CD4-positive, alpha-beta T cell (primary cell): ENCODE measurements around the gene SPDL1. TPM values are rescaled to one million over a fixed set of nuclear protein-coding genes. Genes with fewer than 3 reads are reported as not detected.

Source experiments
- ATAC-seq: fragments of 200-7000 bp; cut with Tn5 transposase; one replicate; pipeline ENCODE4 v1.10.0; 2022; ENCODE audit warnings: mild to moderate bottlenecking; ENCODE audit not compliant: poor library complexity
- CTCF ChIA-PET: fragments of 350-600 bp; sonication (Branson Sonifier 250); formaldehyde crosslinking; loops from one replicate; lab custom pipeline; 2021; ENCODE audit warnings: antibody characterized with exemption, inconsistent platforms; lab: Charles Lee
- POLR2A ChIA-PET: fragments of 350-600 bp; sonication (Branson Sonifier 250); formaldehyde crosslinking; loops from one replicate; lab custom pipeline; 2021; ENCODE audit warnings: antibody characterized with exemption, inconsistent platforms; lab: Charles Lee
- DNase-seq, 14 experiments: peaks; one replicate each; pipeline ENCODE4 v3.0.0-alpha.2; 2013 to 2020; ENCODE audit warnings: mixed read lengths in 2 of 14
- H3K27ac ChIP-seq, 2 donors: one replicate each; pipeline versions ENCODE4 v1.5.1 to v1.7.0; 2013; ENCODE audit warnings: low read length in 2 of 2, low read depth in 1 of 2, mild to moderate bottlenecking in 1 of 2
- H3K27me3 ChIP-seq, 2 experiments: 1 replicate in 1 of 2; 2 replicates in 1 of 2; pipeline versions ENCODE4 v1.6.1 to v1.7.0; 2013; ENCODE audit warnings: low read length in 2 of 2, control low read depth in 1 of 2, mild to moderate bottlenecking in 1 of 2, moderate library complexity in 1 of 2; ENCODE audit not compliant: insufficient read depth in 2 of 2, control insufficient read depth in 1 of 2
- H3K36me3 ChIP-seq: one replicate; pipeline ENCODE4 v1.6.1; 2013; ENCODE audit warnings: low read length, control low read depth; ENCODE audit not compliant: insufficient read depth
- H3K4me1 ChIP-seq: one replicate; pipeline ENCODE4 v1.6.1; 2013; ENCODE audit warnings: low read length, control low read depth; ENCODE audit not compliant: insufficient read depth
- H3K4me3 ChIP-seq: one replicate; pipeline ENCODE4 v1.5.1; 2013; ENCODE audit warnings: mild to moderate bottlenecking, low read length, moderate library complexity
- H3K9me3 ChIP-seq, 2 experiments: 1 replicate in 1 of 2; 2 replicates in 1 of 2; pipeline versions ENCODE4 v1.6.1 to v1.7.0; 2013; ENCODE audit warnings: low read length in 2 of 2, mild to moderate bottlenecking in 2 of 2, control low read depth in 1 of 2, moderate library complexity in 1 of 2; ENCODE audit not compliant: control insufficient read depth in 1 of 2, insufficient read depth in 1 of 2
- H3K27ac Mint-ChIP-seq: one replicate; pipeline ENCODE4 v1.8.0; 2020; ENCODE audit warnings: mixed read lengths
- H3K27me3 Mint-ChIP-seq: one replicate; pipeline ENCODE4 v1.8.0; 2021; ENCODE audit warnings: mixed read lengths
- H3K36me3 Mint-ChIP-seq: one replicate; pipeline ENCODE4 v1.8.0; 2021; ENCODE audit warnings: low read depth, mixed read lengths
- H3K4me1 Mint-ChIP-seq: one replicate; pipeline ENCODE4 v1.8.0; 2021; ENCODE audit warnings: low read depth, mixed read lengths
- H3K4me3 Mint-ChIP-seq: one replicate; pipeline ENCODE4 v1.8.0; 2020; ENCODE audit warnings: mild to moderate bottlenecking, mixed read lengths
- H3K9me3 Mint-ChIP-seq: one replicate; pipeline ENCODE4 v1.8.0; 2020; ENCODE audit warnings: mixed read lengths
- intact Hi-C, 2 experiments: fragments of 100-400 bp; cut with DNase I in 1 of 2; cut with micrococcal nuclease in 1 of 2; formaldehyde crosslinking; loops; one replicate each; pipeline versions ENCODE4 v1.15.1 to v1.9.0; 2023 to 2025; cut with DNase I, micrococcal nuclease
- total RNA-seq, 174 experiments: library from RNA in 2 of 174; stranded (reverse) in 2 of 174; gene quantifications; one replicate each; pipeline ENCODE4 v1.2.3 and lab custom pipeline; 2021 to 2026
- TF ChIP-seq, protein P1 (sequence below): fragments of 200-600 bp; IDR thresholded peaks from one replicate; pipeline ENCODE4 v1.8.0; 2022; ENCODE audit warnings: antibody characterized with exemption, mild to moderate bottlenecking

Gene SPDL1
- total RNA-seq, 2 experiments from 2014 or later = 4.3 to 5.6 TPM

DNA sequence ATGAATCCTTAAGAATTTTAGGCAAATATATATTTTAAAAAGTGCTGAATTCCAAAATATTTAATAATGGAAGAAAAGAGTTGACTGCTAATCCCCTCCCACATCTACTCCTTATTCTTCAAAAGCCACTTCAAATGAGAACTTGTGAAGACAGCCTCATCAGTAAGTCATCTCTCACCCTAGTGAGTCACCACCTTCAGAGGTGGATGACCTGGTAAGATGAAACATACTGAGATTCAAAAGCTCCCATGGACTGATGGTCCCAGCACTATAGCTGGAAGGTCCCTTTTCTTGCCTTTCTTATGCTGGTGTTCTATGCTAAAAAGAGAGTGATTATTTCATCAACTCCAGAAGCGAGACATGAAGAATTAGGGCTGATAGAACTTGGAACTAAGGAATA lies 37.8 kb upstream of the SPDL1 start:
- peaks cover 73% of the 10 kb centered on the region for H3K27me3 Mint-ChIP-seq
- DNase-seq = no peak
- Histone ChIP-seq H3K36me3 (no peaks in the 10 kb centered on the region), H3K27me3 (peaks cover 0 to 35% of the 10 kb centered on the region in 2 experiments), H3K9me3 (no peaks in the 10 kb centered on the region), H3K4me3 (no peak overlapping the region), H3K4me1 (no peaks in the 10 kb centered on the region), H3K27ac (no peak overlapping the region)
- POLR2A ChIA-PET = no interaction called here
- H3K4me1 Mint-ChIP-seq = no peaks in the 10 kb centered on the region
- H3K4me3 Mint-ChIP-seq = no peak overlapping the region
- intact Hi-C loops = no loop called here
- no peaks in the 10 kb centered on the region for H3K36me3 Mint-ChIP-seq
- no peaks in the 10 kb centered on the region for H3K9me3 Mint-ChIP-seq
- H3K27ac Mint-ChIP-seq = no peak overlapping the region
- TF ChIP-seq, protein P1, sequence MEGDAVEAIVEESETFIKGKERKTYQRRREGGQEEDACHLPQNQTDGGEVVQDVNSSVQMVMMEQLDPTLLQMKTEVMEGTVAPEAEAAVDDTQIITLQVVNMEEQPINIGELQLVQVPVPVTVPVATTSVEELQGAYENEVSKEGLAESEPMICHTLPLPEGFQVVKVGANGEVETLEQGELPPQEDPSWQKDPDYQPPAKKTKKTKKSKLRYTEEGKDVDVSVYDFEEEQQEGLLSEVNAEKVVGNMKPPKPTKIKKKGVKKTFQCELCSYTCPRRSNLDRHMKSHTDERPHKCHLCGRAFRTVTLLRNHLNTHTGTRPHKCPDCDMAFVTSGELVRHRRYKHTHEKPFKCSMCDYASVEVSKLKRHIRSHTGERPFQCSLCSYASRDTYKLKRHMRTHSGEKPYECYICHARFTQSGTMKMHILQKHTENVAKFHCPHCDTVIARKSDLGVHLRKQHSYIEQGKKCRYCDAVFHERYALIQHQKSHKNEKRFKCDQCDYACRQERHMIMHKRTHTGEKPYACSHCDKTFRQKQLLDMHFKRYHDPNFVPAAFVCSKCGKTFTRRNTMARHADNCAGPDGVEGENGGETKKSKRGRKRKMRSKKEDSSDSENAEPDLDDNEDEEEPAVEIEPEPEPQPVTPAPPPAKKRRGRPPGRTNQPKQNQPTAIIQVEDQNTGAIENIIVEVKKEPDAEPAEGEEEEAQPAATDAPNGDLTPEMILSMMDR = no peak
- ATAC-seq = no peak
- CTCF ChIA-PET = interaction anchor here (1.6 kb wide), 1 partner anchor 13 kb away, joined by 4 read pairs; no protein-coding TSS in a partner anchor

DNA sequence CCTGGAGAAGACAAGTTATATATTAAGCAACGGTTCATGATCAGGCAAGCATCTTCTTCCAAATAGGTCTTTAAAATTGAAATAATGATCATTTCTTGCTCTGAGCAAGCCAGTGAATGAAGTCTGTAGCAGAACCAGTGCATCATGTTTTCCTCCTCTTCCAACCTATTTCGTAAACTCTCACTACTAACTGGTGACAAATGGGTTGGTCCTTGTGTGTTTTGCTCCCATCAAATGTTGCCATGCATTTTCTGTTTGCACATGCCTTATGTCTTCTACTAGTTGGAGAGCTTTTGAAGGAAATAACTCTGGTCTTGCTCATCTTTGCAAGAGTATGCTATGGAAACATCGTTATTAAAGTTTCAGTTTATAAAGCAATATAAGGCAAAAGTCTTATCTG lies 37.2 kb upstream of the SPDL1 start:
- Mint-ChIP-seq H3K27me3 (peaks cover 79% of the 10 kb centered on the region), H3K9me3 (no peaks in the 10 kb centered on the region), H3K4me1 (no peaks in the 10 kb centered on the region), H3K36me3 (no peaks in the 10 kb centered on the region), H3K4me3 (no peak overlapping the region), H3K27ac (no peak overlapping the region)
- DNase-seq = no peak
- Histone ChIP-seq H3K9me3 (no peaks in the 10 kb centered on the region), H3K27me3 (peaks cover 0 to 41% of the 10 kb centered on the region in 2 experiments), H3K27ac (no peak overlapping the region), H3K4me3 (no peak overlapping the region), H3K36me3 (no peaks in the 10 kb centered on the region), H3K4me1 (no peaks in the 10 kb centered on the region)
- CTCF ChIA-PET = no interaction called here
- intact Hi-C loops = no loop called here
- POLR2A ChIA-PET = no interaction called here
- no peak for ATAC-seq
- TF ChIP-seq, protein P1 = no peak

DNA sequence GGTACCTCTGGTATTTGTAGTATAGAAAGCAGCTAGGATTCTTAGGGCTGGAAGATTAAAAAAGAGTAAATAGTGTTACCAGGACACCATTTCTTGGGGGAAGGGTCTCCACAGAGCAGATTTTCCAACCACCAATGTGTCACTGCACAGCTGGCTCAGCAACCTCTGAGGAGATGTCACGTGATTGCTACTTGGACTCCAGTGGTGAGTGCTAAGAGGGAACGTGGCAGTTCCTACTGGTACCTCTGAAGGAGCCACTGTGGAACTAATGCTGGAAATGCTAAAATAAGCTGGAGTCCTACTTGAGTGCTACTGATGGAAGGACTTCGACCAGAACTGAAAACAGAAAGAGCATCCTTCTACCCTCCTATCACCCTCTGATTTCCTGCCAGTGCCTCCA lies 36.1 kb upstream of the SPDL1 start:
- ChIA-PET POLR2A (no interaction called here), CTCF (no interaction called here)
- peaks cover 0 to 49% of the 10 kb centered on the region in 2 experiments for H3K27me3 ChIP-seq
- intact Hi-C loops = no loop called here
- H3K27ac ChIP-seq = no peak overlapping the region
- no peaks in the 10 kb centered on the region for H3K9me3 ChIP-seq
- ATAC-seq (no peak), DNase-seq (no peak)
- TF ChIP-seq, protein P1 = no peak
- no peaks in the 10 kb centered on the region for H3K36me3 ChIP-seq
- Mint-ChIP-seq H3K4me3 (no peak overlapping the region), H3K36me3 (no peaks in the 10 kb centered on the region), H3K9me3 (no peaks in the 10 kb centered on the region), H3K27me3 (peaks cover 86% of the 10 kb centered on the region), H3K27ac (no peak overlapping the region), H3K4me1 (no peaks in the 10 kb centered on the region)
- H3K4me1 ChIP-seq = no peaks in the 10 kb centered on the region
- H3K4me3 ChIP-seq = no peak overlapping the region
